Psoas muscle (tissue), 8 donors: ENCODE data around the gene ARID3C. TPM values are rescaled to one million over a fixed set of nuclear protein-coding genes. Genes with fewer than 3 reads are reported as not detected.

Experiments used
- ATAC-seq, 4 donors: fragments of 200-7000 bp; cut with Tn5 transposase; one replicate each; pipeline ENCODE4 v1.9.1; 2020; ENCODE audit warnings: moderate library complexity in 3 of 4, mild to moderate bottlenecking in 2 of 4
- DNase-seq, 2 donors: peaks; one replicate each; pipeline ENCODE4 v3.0.0-alpha.2; 2020
- H3K27ac ChIP-seq: fragments of 200-600 bp; one replicate; pipeline ENCODE4 v1.8.0; 2022
- H3K27me3 ChIP-seq, 3 donors: fragments of 200-600 bp in 1 of 3; one replicate each; pipeline versions ENCODE4 v1.6.1 to v1.8.0; 2013 to 2022; ENCODE audit warnings: low read length in 2 of 3, mild to moderate bottlenecking in 2 of 3, moderate library complexity in 1 of 3; ENCODE audit not compliant: insufficient read depth in 3 of 3
- H3K36me3 ChIP-seq, 2 donors: fragments of 200-600 bp in 1 of 2; one replicate each; pipeline versions ENCODE4 v1.6.1 to v1.8.0; 2013 to 2022; ENCODE audit warnings: low read depth in 1 of 2, mild to moderate bottlenecking in 1 of 2, moderate library complexity in 1 of 2; ENCODE audit not compliant: insufficient read depth in 1 of 2
- H3K4me1 ChIP-seq: fragments of 200-600 bp; one replicate; pipeline ENCODE4 v1.8.0; 2022
- H3K4me3 ChIP-seq: fragments of 200-600 bp; one replicate; pipeline ENCODE4 v1.8.0; 2022; ENCODE audit warnings: mild to moderate bottlenecking
- H3K9me3 ChIP-seq: fragments of 200-600 bp; one replicate; pipeline ENCODE4 v1.8.0; 2022
- CTCF ChIP-seq: fragments of 200-600 bp; IDR thresholded peaks from one replicate; pipeline ENCODE4 v1.8.0; 2022; ENCODE audit warnings: antibody characterized with exemption
- WGBS, 3 donors: extraction: QIAGEN DNeasy Blood & Tissue Kit; methylation state at CpG; one replicate each; pipeline versions ENCODE4 v1.1.6 to v1.1.7; 2013; 5-methylcytosine and 5-hydroxymethylcytosine counted together
- intact Hi-C, 2 donors: fragments of 100-400 bp; cut with DNase I; formaldehyde crosslinking; loops; one replicate each; pipeline versions ENCODE4 v1.11.0 to v1.14.2; 2022
- polyA plus RNA-seq, 3 donors: library from polyadenylated mRNA; stranded (reverse); fragments of 200-250 nt; gene quantifications; one replicate each; pipeline ENCODE4 v1.2.3, GENCODE V29; 2013
- total RNA-seq, 4 donors: library from RNA; stranded (reverse); fragmentation: NEBNext Ultra II Directional in 2 of 4; extraction: Animal tissue kit (Norgen Biotek cat#: 25700) in 2 of 4; gene quantifications; one replicate each; pipeline versions ENCODE4 v1.2.1 to v1.2.4, GENCODE V29; 2021 to 2023
- donor health status: healthy with polysubstance abuse.
- donor health status: DM: no; HTN: no; CAD: no; lungs with moderate emphysema.
- donor health status: Bipolar disorder and iron deficiency.
- donor health status: healthy.
- donor health status: DM: yes; HTN: yes; CAD: no.
- donor health status: DM: no; HTN: no; CAD: no.
- donor health status: DM: no; HTN: no; CAD: no.
- donor health status: DM: yes; HTN: yes; CAD: no.

Gene ARID3C
- total and polyA plus RNA-seq, 7 donors = 0.16 TPM; not detected in 6

- intact Hi-C loops = no loop called here
- WGBS, 3 donors = 88 to 89% (median 89%) methylated on average over 21 of the region's 21 CpGs
- H3K36me3 ChIP-seq = peaks cover 0 to 25% of the 10 kb centered on the region in 2 donors
- no peak for ATAC-seq
- H3K27me3 ChIP-seq = peaks cover 0 to 4% (median 2%) of the 10 kb centered on the region in 3 donors
- no peak for DNase-seq
- no peak overlapping the region for H3K4me3 ChIP-seq
- no peak overlapping the region for H3K27ac ChIP-seq
- TF ChIP-seq CTCF = no peak
- no peaks in the 10 kb centered on the region for H3K9me3 ChIP-seq
- peaks cover 12% of the 10 kb centered on the region for H3K4me1 ChIP-seq
Measured at GRCh38 chr9:34575862-34576596, 52.8 kb downstream of the ARID3C start.

- Histone ChIP-seq H3K36me3 (peaks cover 0 to 17% of the 10 kb centered on the region in 2 donors), H3K27me3 (peaks cover 0 to 4% (median 0%) of the 10 kb centered on the region in 3 donors), H3K4me3 (no peak overlapping the region), H3K4me1 (peaks cover 16% of the 10 kb centered on the region), H3K9me3 (no peaks in the 10 kb centered on the region), H3K27ac (no peak overlapping the region)
- intact Hi-C loops = no loop called here
- ATAC-seq (no peak), DNase-seq (no peak)
- no peak for TF ChIP-seq CTCF
- WGBS, 3 donors = 60 to 67% (median 62%) methylated on average over 8 of the region's 8 CpGs
Measured at GRCh38 chr9:34575241-34575640, 53.6 kb downstream of the ARID3C start.

GRCh38 chr9:34574571-34574970 is 54.3 kb downstream of the ARID3C start:
- DNase-seq (no peak), ATAC-seq (no peak)
- H3K4me1 ChIP-seq = peaks cover 20% of the 10 kb centered on the region
- H3K36me3 ChIP-seq = peaks cover 0 to 12% of the 10 kb centered on the region in 2 donors
- no peak overlapping the region for H3K4me3 ChIP-seq
- intact Hi-C loops = no loop called here
- no peak for TF ChIP-seq CTCF
- 91 to 92% (median 92%) methylated on average over 12 of the region's 12 CpGs for WGBS, 3 donors
- peaks cover 0 to 4% (median 0%) of the 10 kb centered on the region in 3 donors for H3K27me3 ChIP-seq
- H3K9me3 ChIP-seq = no peaks in the 10 kb centered on the region
- H3K27ac ChIP-seq = no peak overlapping the region

GRCh38 chr9:34573599-34574325 is 55.1 kb downstream of the ARID3C start:
- DNase-seq (no peak), ATAC-seq (no peak)
- TF ChIP-seq CTCF = no peak
- Histone ChIP-seq H3K9me3 (no peaks in the 10 kb centered on the region), H3K36me3 (peaks cover 0 to 14% of the 10 kb centered on the region in 2 donors), H3K4me1 (peaks cover 20% of the 10 kb centered on the region), H3K4me3 (no peak overlapping the region), H3K27me3 (peaks cover 0 to 2% (median 0%) of the 10 kb centered on the region in 3 donors), H3K27ac (no peak overlapping the region)
- intact Hi-C loops = no loop called here
- 86 to 94% (median 90%) methylated on average over 7 to 17 of the region's 17 CpGs for WGBS, 3 donors
